ENCODE measurements around the gene POLG. TPM values are rescaled to one million over a fixed set of nuclear protein-coding genes. Genes with fewer than 3 reads are reported as not detected.
A peak's percentile ranks its signal among the peaks of the same experiment; 100 is the strongest.

POLG gene
- total and polyA plus RNA-seq, 2 experiments from 2014 or later: 28.8 to 74.1 TPM

- H3K27ac Mint-ChIP-seq: no peak overlapping the region
- H3K4me1 Mint-ChIP-seq: peaks cover 8% of the 10 kb centered on the region; the same call in 2 of the 3 replicates
- H3K27me3 Mint-ChIP-seq (ENCODE audit: insufficient read depth, low read depth, poor library complexity): peaks cover 6% of the 10 kb centered on the region
- Histone ChIP-seq H3K27ac (ENCODE audit: low read depth) (no peak overlapping the region), H3K27me3 (ENCODE audit: insufficient read depth) (peaks cover 4% of the 10 kb centered on the region; the same call in 1 of the 2 replicates), H3K36me3 (ENCODE audit: insufficient read depth) (no peaks in the 10 kb centered on the region), H3K4me3 (no peak overlapping the region), H3K79me2 (replicated peaks; ENCODE audit: insufficient read depth) (no peaks in the 10 kb centered on the region), H3K4me1 (ENCODE audit: insufficient read depth) (peaks cover 10% of the 10 kb centered on the region), H3K9me2 (ENCODE audit: insufficient read depth) (no peaks in the 10 kb centered on the region), H4K20me1 (replicated peaks; ENCODE audit: insufficient read depth) (no peaks in the 10 kb centered on the region), H3F3A (replicated peaks; ENCODE audit: low read depth) (no peaks in the 10 kb centered on the region), H2AFZ (peak overlapping the region; percentile 88), H3K4me2 (no peak overlapping the region)
- no peaks in the 10 kb centered on the region for H3K9me3 Mint-ChIP-seq
- no peak overlapping the region for H3K4me3 Mint-ChIP-seq
- no peak for TF ChIP-seq ZNF462 (CRISPR knock-in tag; IDR thresholded peaks at IDR 0.05)
- no peak for TF ChIP-seq STAT1 (IDR thresholded peaks at IDR 0.05; ENCODE audit: unreplicated experiment)
- TF ChIP-seq JUNB (IDR thresholded peaks at IDR 0.05; ENCODE audit: unreplicated experiment): no peak
- no peak for TF ChIP-seq ZNF114 (CRISPR knock-in tag; IDR thresholded peaks at IDR 0.05)
- TF ChIP-seq NANOG (IDR thresholded peaks at IDR 0.05; ENCODE audit: borderline replicate concordance): no peak
- TF ChIP-seq POLR2AphosphoS5 (IDR thresholded peaks at IDR 0.05; ENCODE audit: low read depth): no peak
- no peak for TF ChIP-seq EZH2 (IDR thresholded peaks at IDR 0.05; ENCODE audit: low read depth, unreplicated experiment)
- TF ChIP-seq CTCF (conservative IDR thresholded peaks at IDR 0.05; ENCODE audit: low read depth in 2 of 2): no peak
- no peak for TF ChIP-seq REST (IDR thresholded peaks at IDR 0.05; ENCODE audit: unreplicated experiment)
- TF ChIP-seq CREB1 (CRISPR knock-in tag; IDR thresholded peaks at IDR 0.05; ENCODE audit: low read depth): no peak
- TF ChIP-seq ETS1 (IDR thresholded peaks at IDR 0.05): no peak
- no peak for TF ChIP-seq EZH2phosphoT487 (IDR thresholded peaks at IDR 0.05; ENCODE audit: unreplicated experiment)
- TF ChIP-seq ZNF331 (CRISPR knock-in tag; IDR thresholded peaks at IDR 0.05; ENCODE audit: low read depth): no peak
- DNase-seq (ENCODE audit: low spot score): peak; percentile 83
- peak; percentile 98 for ATAC-seq
- no peaks in the 10 kb centered on the region for H3K36me3 Mint-ChIP-seq (ENCODE audit: low read depth)
These were observed 12.1 kb upstream of the POLG start for GRCh38 chr15:89346516-89347231.

Measured in GM23338 (cell line).